Measurements from ENCODE around the gene GPC6.

GPC6 gene

GRCh38 chr13:93736909-93737308, 510.3 kb downstream of the GPC6 start:
- DNase-seq (ENCODE audit: low read depth, low spot score), result no peak
- in situ Hi-C loops (cut with HindIII; ENCODE audit: low sequenced_read_pairs), result no loop called here
- TF ChIP-seq CTCF (IDR thresholded peaks at IDR 0.05; ENCODE audit: low read depth, low read length), result no peak
- H3K4me3 ChIP-seq (ENCODE audit: low read depth, low read length), result no peak overlapping the region

- in situ Hi-C loops (cut with HindIII; ENCODE audit: low sequenced_read_pairs), result no loop called here
- DNase-seq (ENCODE audit: low read depth, low spot score), result no peak
- no peak for TF ChIP-seq CTCF (IDR thresholded peaks at IDR 0.05; ENCODE audit: low read depth, low read length)
- H3K4me3 ChIP-seq (ENCODE audit: low read depth, low read length), result no peak overlapping the region
These were observed 513.7 kb downstream of the GPC6 start for GRCh38 chr13:93740334-93740733.

- no peak for TF ChIP-seq CTCF (IDR thresholded peaks at IDR 0.05; ENCODE audit: low read depth, low read length)
- H3K4me3 ChIP-seq (ENCODE audit: low read depth, low read length), result no peak overlapping the region
- in situ Hi-C loops (cut with HindIII; ENCODE audit: low sequenced_read_pairs), result no loop called here
- no peak for DNase-seq (ENCODE audit: low read depth, low spot score)
These were observed 517.4 kb downstream of the GPC6 start for GRCh38 chr13:93744033-93744432.

GRCh38 chr13:93744886-93745285, 518.3 kb downstream of the GPC6 start:
- no peak overlapping the region for H3K4me3 ChIP-seq (ENCODE audit: low read depth, low read length)
- no peak for DNase-seq (ENCODE audit: low read depth, low spot score)
- in situ Hi-C loops (cut with HindIII; ENCODE audit: low sequenced_read_pairs), result no loop called here
- TF ChIP-seq CTCF (IDR thresholded peaks at IDR 0.05; ENCODE audit: low read depth, low read length), result no peak

- H3K4me3 ChIP-seq (ENCODE audit: low read depth, low read length), result no peak overlapping the region
- in situ Hi-C loops (cut with HindIII; ENCODE audit: low sequenced_read_pairs), result no loop called here
- no peak for DNase-seq (ENCODE audit: low read depth, low spot score)
- TF ChIP-seq CTCF (IDR thresholded peaks at IDR 0.05; ENCODE audit: low read depth, low read length), result no peak
These were observed 519.3 kb downstream of the GPC6 start for GRCh38 chr13:93745884-93746283.

- no peak for TF ChIP-seq CTCF (IDR thresholded peaks at IDR 0.05; ENCODE audit: low read depth, low read length)
- DNase-seq (ENCODE audit: low read depth, low spot score), result no peak
- in situ Hi-C loops (cut with HindIII; ENCODE audit: low sequenced_read_pairs), result no loop called here
- H3K4me3 ChIP-seq (ENCODE audit: low read depth, low read length), result no peak overlapping the region
These were observed 520.0 kb downstream of the GPC6 start for GRCh38 chr13:93746589-93746988.

GRCh38 chr13:93750676-93751075, 524.1 kb downstream of the GPC6 start:
- TF ChIP-seq CTCF (IDR thresholded peaks at IDR 0.05; ENCODE audit: low read depth, low read length), result no peak
- H3K4me3 ChIP-seq (ENCODE audit: low read depth, low read length), result no peak overlapping the region
- DNase-seq (ENCODE audit: low read depth, low spot score), result no peak
- in situ Hi-C loops (cut with HindIII; ENCODE audit: low sequenced_read_pairs), result no loop called here
